ENCODE data around the gene BMPER. TPM values are rescaled to one million over a fixed set of nuclear protein-coding genes. Genes with fewer than 3 reads are reported as not detected.

The BMPER gene
- total RNA-seq, 1 experiment from 2014 or later: not detected

GRCh38 chr7:34081935-34082334, 176.6 kb downstream of the BMPER start:
- no peak for DNase-seq (ENCODE audit: low read depth, low spot score)
- CTCF ChIA-PET: no interaction called here
- intact Hi-C loops (cut with micrococcal nuclease; ENCODE audit: unreplicated experiment) (no loop called here), in situ Hi-C loops (cut with HindIII; ENCODE audit: low pct_unique_long_range_greater_than_20kb, low sequenced_read_pairs) (no loop called here)
- H3K27me3 ChIP-seq (ENCODE audit: control insufficient read depth, insufficient read depth, low read length): no peaks in the 10 kb centered on the region; the same call in none of the 2 replicates
- H3K4me1 ChIP-seq (ENCODE audit: control insufficient read depth, insufficient read depth, low read length): no peaks in the 10 kb centered on the region
- no TSS peak for BruUV-seq (replicated peaks)
- no peaks in the 10 kb centered on the region for H3K36me3 ChIP-seq (ENCODE audit: control insufficient read depth, insufficient read depth, low read length)
- H3K9me3 ChIP-seq (ENCODE audit: control insufficient read depth, insufficient read depth, low read depth, low read length): no peaks in the 10 kb centered on the region
- ATAC-seq: no peak
- TF ChIP-seq REST (IDR thresholded peaks at IDR 0.05; ENCODE audit: insufficient read depth in 1 of 2, low read depth in 2 of 2, low read length in 1 of 2) (no peak), CTCF (IDR thresholded peaks at IDR 0.05) (no peak), POLR2AphosphoS5 (IDR thresholded peaks at IDR 0.05; ENCODE audit: low read depth, low read length) (no peak), SIN3A (IDR thresholded peaks at IDR 0.05; ENCODE audit: borderline replicate concordance, insufficient read depth, low read depth, low read length) (no peak), TCF7L2 (IDR thresholded peaks at IDR 0.05; ENCODE audit: low read depth, low read length) (no peak)
- no peak overlapping the region for H3K4me3 ChIP-seq (ENCODE audit: low read depth in 2 of 2, low read length in 2 of 2)
- no peak overlapping the region for H3K27ac ChIP-seq (ENCODE audit: low read length)
- POLR2A ChIA-PET: no interaction called here

- BruUV-seq (replicated peaks): no TSS peak
- H3K4me1 ChIP-seq (ENCODE audit: control insufficient read depth, insufficient read depth, low read length): no peaks in the 10 kb centered on the region
- DNase-seq (ENCODE audit: low read depth, low spot score) (no peak), ATAC-seq (no peak)
- CTCF ChIA-PET: no interaction called here
- POLR2A ChIA-PET: interaction anchor here (0.5 kb wide), 1 partner anchor 108 kb away, joined by 6 read pairs; no protein-coding TSS in a partner anchor
- no peak for TF ChIP-seq TCF7L2 (IDR thresholded peaks at IDR 0.05; ENCODE audit: low read depth, low read length)
- no peak for TF ChIP-seq CTCF (IDR thresholded peaks at IDR 0.05)
- no peak for TF ChIP-seq SIN3A (IDR thresholded peaks at IDR 0.05; ENCODE audit: borderline replicate concordance, insufficient read depth, low read depth, low read length)
- TF ChIP-seq REST (IDR thresholded peaks at IDR 0.05; ENCODE audit: insufficient read depth in 1 of 2, low read depth in 2 of 2, low read length in 1 of 2): no peak
- no peak for TF ChIP-seq POLR2AphosphoS5 (IDR thresholded peaks at IDR 0.05; ENCODE audit: low read depth, low read length)
- H3K9me3 ChIP-seq (ENCODE audit: control insufficient read depth, insufficient read depth, low read depth, low read length): no peaks in the 10 kb centered on the region
- H3K36me3 ChIP-seq (ENCODE audit: control insufficient read depth, insufficient read depth, low read length): no peaks in the 10 kb centered on the region
- no peaks in the 10 kb centered on the region; the same call in 1 of the 2 replicates for H3K27me3 ChIP-seq (ENCODE audit: control insufficient read depth, insufficient read depth, low read length)
- no peak overlapping the region for H3K27ac ChIP-seq (ENCODE audit: low read length)
- in situ Hi-C loops (cut with HindIII; ENCODE audit: low pct_unique_long_range_greater_than_20kb, low sequenced_read_pairs): no loop called here
- intact Hi-C loops (cut with micrococcal nuclease; ENCODE audit: unreplicated experiment): no loop called here
- H3K4me3 ChIP-seq (ENCODE audit: low read depth in 2 of 2, low read length in 2 of 2): no peak overlapping the region
These were observed 178.1 kb downstream of the BMPER start for GRCh38 chr7:34083440-34083839.
